ENCODE data around the gene ME1.
"Not testable (repeated sequence)": the region's sequence is repeated elsewhere in the genome, so short reads cannot be mapped to it uniquely, and the experiment has no call there.

ME1 gene

GRCh38 chr6:83359638-83360037 is 71.2 kb downstream of the ME1 start:
- DNase-seq (ENCODE audit: insufficient read length, low spot score) (no peak), FAIRE-seq (no peak)

GRCh38 chr6:83354747-83355146 is 76.1 kb downstream of the ME1 start:
- DNase-seq (ENCODE audit: insufficient read length, low spot score), result no peak
- FAIRE-seq, result no peak

- DNase-seq (ENCODE audit: insufficient read length, low spot score) (no peak), FAIRE-seq (no peak)
These were observed 78.3 kb downstream of the ME1 start for GRCh38 chr6:83352424-83353061.

- no peak for DNase-seq (ENCODE audit: insufficient read length, low spot score)
- FAIRE-seq, result no peak
These were observed 87.7 kb downstream of the ME1 start for GRCh38 chr6:83343121-83343520.

- DNase-seq (ENCODE audit: insufficient read length, low spot score) (no peak), FAIRE-seq (no peak)
These were observed 89.1 kb downstream of the ME1 start for GRCh38 chr6:83341765-83342164.

GRCh38 chr6:83333916-83334315 is 96.9 kb downstream of the ME1 start:
- not testable (repeated sequence) for FAIRE-seq; DNase-seq (ENCODE audit: insufficient read length, low spot score)

GRCh38 chr6:83333500-83333899 is 97.4 kb downstream of the ME1 start:
- FAIRE-seq (no peak), DNase-seq (ENCODE audit: insufficient read length, low spot score) (no peak)

GRCh38 chr6:83314693-83315092 is 116.2 kb downstream of the ME1 start:
- FAIRE-seq, result no peak

GRCh38 chr6:83313882-83314281 is 117.0 kb downstream of the ME1 start:
- DNase-seq (ENCODE audit: insufficient read length, low spot score) (no peak), FAIRE-seq (no peak)

More at GRCh38 chr6:83314693-83315092, 116.2 kb downstream of the ME1 start:
- no peak for DNase-seq (ENCODE audit: insufficient read length, low spot score)

GRCh38 chr6:83311231-83311630 is 119.6 kb downstream of the ME1 start:
- DNase-seq (ENCODE audit: insufficient read length, low spot score) (no peak), FAIRE-seq (no peak)

GRCh38 chr6:83310046-83310445 is 120.8 kb downstream of the ME1 start:
- no peak for DNase-seq (ENCODE audit: insufficient read length, low spot score)
- FAIRE-seq, result no peak

- no peak for DNase-seq (ENCODE audit: insufficient read length, low spot score)
- FAIRE-seq, result no peak
These were observed 121.5 kb downstream of the ME1 start for GRCh38 chr6:83309344-83309743.

- DNase-seq (ENCODE audit: insufficient read length, low spot score) (no peak), FAIRE-seq (no peak)
These were observed 122.0 kb downstream of the ME1 start for GRCh38 chr6:83308833-83309232.

- DNase-seq (ENCODE audit: insufficient read length, low spot score), result no peak
- FAIRE-seq, result no peak
These were observed 123.0 kb downstream of the ME1 start for GRCh38 chr6:83307849-83308248.

- FAIRE-seq (no peak), DNase-seq (ENCODE audit: insufficient read length, low spot score) (no peak)
These were observed 127.4 kb downstream of the ME1 start for GRCh38 chr6:83303426-83303825.

GRCh38 chr6:83294676-83295075 is 136.2 kb downstream of the ME1 start:
- no peak for FAIRE-seq
- DNase-seq (ENCODE audit: insufficient read length, low spot score), result no peak

- FAIRE-seq (no peak), DNase-seq (ENCODE audit: insufficient read length, low spot score) (no peak)
These were observed 137.7 kb downstream of the ME1 start for GRCh38 chr6:83292900-83293843.

- FAIRE-seq; DNase-seq (ENCODE audit: insufficient read length, low spot score): not testable (repeated sequence)
These were observed 143.6 kb downstream of the ME1 start for GRCh38 chr6:83287298-83287697.

GRCh38 chr6:83285917-83286316 is 144.9 kb downstream of the ME1 start:
- FAIRE-seq, result no peak

GRCh38 chr6:83273596-83273995 is 157.3 kb downstream of the ME1 start:
- no peak for FAIRE-seq

More at GRCh38 chr6:83285917-83286316, 144.9 kb downstream of the ME1 start:
- no peak for DNase-seq (ENCODE audit: insufficient read length, low spot score)

GRCh38 chr6:83270971-83271719 is 159.7 kb downstream of the ME1 start:
- FAIRE-seq, result no peak
- no peak for DNase-seq (ENCODE audit: insufficient read length, low spot score)

More at GRCh38 chr6:83273596-83273995, 157.3 kb downstream of the ME1 start:
- DNase-seq (ENCODE audit: insufficient read length, low spot score), result no peak

Measured in GM19239 (cell line).